Naive B cell (primary cell): ENCODE data around the gene PPP2R2C. TPM values are rescaled to one million over a fixed set of nuclear protein-coding genes. Genes with fewer than 3 reads are reported as not detected.
A peak's percentile ranks its signal among the peaks of the same experiment; 100 is the strongest.

Experiments
- ATAC-seq, 2 donors: fragments of 150-1000 bp; cut with Tn5 transposase; 2 replicates each; pipeline ENCODE4 v1.10.0; 2021; ENCODE audit warnings: low read depth in 2 of 2, mild to moderate bottlenecking in 2 of 2, moderate library complexity in 2 of 2
- DNase-seq: peaks from one replicate; pipeline ENCODE4 v3.0.0; 2022
- H3K27ac Mint-ChIP-seq, 6 donors: one replicate each; pipeline ENCODE4 v1.8.0; 2020 to 2022; ENCODE audit warnings: mild to moderate bottlenecking in 6 of 6, mixed read lengths in 6 of 6, moderate library complexity in 5 of 6, inconsistent platforms in 2 of 6
- H3K27me3 Mint-ChIP-seq, 3 donors: one replicate each; pipeline ENCODE4 v1.8.0; 2021 to 2022; ENCODE audit warnings: mixed read lengths in 3 of 3, mild to moderate bottlenecking in 1 of 3
- H3K36me3 Mint-ChIP-seq, 2 donors: one replicate each; pipeline ENCODE4 v1.8.0; 2020 to 2022; ENCODE audit warnings: mixed read lengths in 2 of 2, inconsistent platforms in 1 of 2, mild to moderate bottlenecking in 1 of 2
- H3K4me1 Mint-ChIP-seq, 3 donors: one replicate each; pipeline ENCODE4 v1.8.0; 2020 to 2022; ENCODE audit warnings: mixed read lengths in 3 of 3, inconsistent platforms in 1 of 3, mild to moderate bottlenecking in 1 of 3, moderate library complexity in 1 of 3
- H3K4me3 Mint-ChIP-seq, 8 donors: one replicate each; pipeline ENCODE4 v1.8.0; 2020 to 2022; ENCODE audit warnings: mild to moderate bottlenecking in 8 of 8, mixed read lengths in 8 of 8, moderate library complexity in 8 of 8, inconsistent platforms in 2 of 8
- H3K9me3 Mint-ChIP-seq, 7 donors: one replicate each; pipeline ENCODE4 v1.8.0; 2020 to 2022; ENCODE audit warnings: mixed read lengths in 7 of 7, mild to moderate bottlenecking in 5 of 7, inconsistent platforms in 2 of 7, moderate library complexity in 1 of 7
- polyA plus RNA-seq, 6 donors: library from polyadenylated mRNA; unstranded; fragments of 300-500 nt; fragmentation: Illumina TruSeq; gene quantifications; one replicate each; pipeline ENCODE4 v1.2.3, GENCODE V29; 2021; ENCODE audit warnings: low read depth in 6 of 6

PPP2R2C gene
- polyA plus RNA-seq, 6 donors from 2014 or later = not detected

GRCh38 chr4:6333301-6334202, 138.9 kb downstream of the PPP2R2C start:
- peaks cover 8 to 16% (median 12%) of the 10 kb centered on the region in 3 donors for H3K4me1 Mint-ChIP-seq
- ATAC-seq = no peak
- no peak for DNase-seq
- H3K36me3 Mint-ChIP-seq = peaks cover 0 to 3% of the 10 kb centered on the region in 2 donors
- H3K27ac Mint-ChIP-seq = peak overlapping the region in 1 of 6 donors; percentile 19
- H3K27me3 Mint-ChIP-seq = peaks cover 36 to 59% (median 53%) of the 10 kb centered on the region in 3 donors
- H3K4me3 Mint-ChIP-seq = no peak overlapping the region
- peaks cover 0 to 25% (median 4%) of the 10 kb centered on the region in 7 donors for H3K9me3 Mint-ChIP-seq

DNA sequence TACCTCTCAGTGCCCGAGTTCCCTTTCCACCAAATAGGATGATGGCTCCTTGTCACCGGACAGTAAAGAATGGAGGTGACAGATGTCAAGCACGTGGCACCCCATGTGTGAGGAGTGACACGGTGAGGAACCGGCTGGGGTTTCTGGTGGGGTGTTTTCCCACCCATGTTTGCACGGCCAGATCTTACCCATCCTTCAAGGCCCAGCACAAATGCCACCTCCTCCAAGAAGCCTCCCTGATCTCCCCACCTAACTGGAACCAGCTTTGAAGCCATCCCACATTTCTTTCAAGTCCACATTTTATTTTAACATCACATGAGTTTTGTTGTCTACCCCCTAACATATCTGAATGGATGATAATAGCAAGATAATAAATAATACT, 139.8 kb downstream of the PPP2R2C start:
- ATAC-seq = no peak
- Mint-ChIP-seq H3K9me3 (peaks cover 0 to 25% (median 4%) of the 10 kb centered on the region in 7 donors), H3K4me3 (no peak overlapping the region), H3K27me3 (peaks cover 32 to 59% (median 53%) of the 10 kb centered on the region in 3 donors), H3K27ac (no peak overlapping the region), H3K36me3 (no peaks in the 10 kb centered on the region), H3K4me1 (peaks cover 0 to 7% (median 4%) of the 10 kb centered on the region in 3 donors)
- DNase-seq = no peak

- H3K9me3 Mint-ChIP-seq = peaks cover 0 to 25% (median 4%) of the 10 kb centered on the region in 7 donors
- ATAC-seq (no peak), DNase-seq (no peak)
- peaks cover 32 to 56% (median 50%) of the 10 kb centered on the region in 3 donors for H3K27me3 Mint-ChIP-seq
- no peak overlapping the region for H3K27ac Mint-ChIP-seq
- no peak overlapping the region for H3K4me3 Mint-ChIP-seq
- H3K4me1 Mint-ChIP-seq = peaks cover 0 to 3% (median 2%) of the 10 kb centered on the region in 3 donors
- no peaks in the 10 kb centered on the region for H3K36me3 Mint-ChIP-seq
Measured at GRCh38 chr4:6332042-6332668, 140.3 kb downstream of the PPP2R2C start.

DNA sequence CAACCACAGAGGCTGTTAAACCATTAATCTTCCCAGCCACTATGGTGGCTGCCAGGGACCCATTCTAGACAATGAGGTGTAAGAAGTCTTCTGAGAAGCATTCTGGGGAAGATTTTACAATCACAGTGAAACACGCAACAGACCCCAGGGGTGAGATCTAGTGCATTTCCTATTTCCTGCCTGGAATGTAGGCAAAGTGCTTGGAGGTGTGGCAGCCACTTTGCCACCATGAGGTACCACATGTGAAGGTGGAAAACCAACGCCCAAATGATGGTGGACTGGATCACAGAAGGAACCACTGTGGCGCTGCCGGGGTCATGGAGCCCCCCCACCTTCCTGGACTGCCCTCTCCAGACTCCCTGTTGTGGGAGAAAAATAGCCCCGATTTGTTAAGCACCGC, 140.9 kb downstream of the PPP2R2C start:
- peaks cover 30 to 59% (median 47%) of the 10 kb centered on the region in 3 donors for H3K27me3 Mint-ChIP-seq
- H3K4me3 Mint-ChIP-seq = no peak overlapping the region
- H3K36me3 Mint-ChIP-seq = no peaks in the 10 kb centered on the region
- no peaks in the 10 kb centered on the region for H3K4me1 Mint-ChIP-seq
- no peak for ATAC-seq
- H3K9me3 Mint-ChIP-seq = peaks cover 0 to 25% (median 4%) of the 10 kb centered on the region in 7 donors
- H3K27ac Mint-ChIP-seq = peak overlapping the region in 1 of 6 donors; percentile 56
- no peak for DNase-seq

DNA sequence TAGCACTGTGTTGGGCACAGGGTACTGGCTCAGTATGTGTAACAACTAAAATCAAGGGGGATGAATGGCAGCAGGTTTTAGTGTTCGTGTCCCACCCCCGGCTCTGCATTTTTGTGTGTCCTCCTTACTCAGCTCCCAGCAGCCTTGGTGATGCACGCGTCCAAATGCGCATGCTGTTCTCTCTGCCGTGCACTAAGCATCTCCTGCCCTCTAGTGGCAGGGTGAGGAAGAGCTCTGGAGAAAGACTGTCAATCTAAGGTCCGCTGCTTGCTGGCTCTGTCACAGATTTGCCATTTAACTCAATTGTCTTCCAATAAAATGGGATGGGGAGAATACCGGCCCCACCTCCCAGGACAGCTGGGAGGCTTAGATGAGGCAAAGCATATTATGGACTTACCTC, 141.4 kb downstream of the PPP2R2C start:
- DNase-seq (peak; percentile 10), ATAC-seq (no peak)
- no peaks in the 10 kb centered on the region for H3K4me1 Mint-ChIP-seq
- H3K36me3 Mint-ChIP-seq = no peaks in the 10 kb centered on the region
- peaks cover 34 to 63% (median 49%) of the 10 kb centered on the region in 3 donors for H3K27me3 Mint-ChIP-seq
- H3K27ac Mint-ChIP-seq = peak overlapping the region in 2 of 6 donors; percentile 33 to 56
- peaks cover 0 to 27% (median 4%) of the 10 kb centered on the region in 7 donors for H3K9me3 Mint-ChIP-seq
- no peak overlapping the region for H3K4me3 Mint-ChIP-seq

DNA sequence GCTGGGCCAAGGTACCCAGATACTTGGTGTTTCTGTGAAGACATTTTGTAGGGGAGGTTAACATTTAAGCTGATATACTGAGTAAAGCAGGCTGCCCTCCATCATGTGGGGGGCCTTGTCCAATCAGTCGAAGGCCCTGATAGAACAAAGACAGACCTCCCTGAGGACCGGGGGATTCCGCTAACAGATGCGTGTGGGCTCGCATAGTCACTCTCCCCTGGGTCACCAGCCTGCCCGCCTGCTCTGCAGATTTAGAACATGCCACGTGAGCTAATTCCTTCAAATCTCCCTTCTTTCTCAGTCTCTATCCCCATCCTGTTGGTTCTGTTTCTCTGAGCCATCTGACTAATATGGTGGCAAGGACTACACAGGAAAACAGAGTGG, 142.0 kb downstream of the PPP2R2C start:
- H3K36me3 Mint-ChIP-seq = no peaks in the 10 kb centered on the region
- H3K4me3 Mint-ChIP-seq = no peak overlapping the region
- ATAC-seq (no peak), DNase-seq (no peak)
- H3K9me3 Mint-ChIP-seq = peaks cover 0 to 29% (median 4%) of the 10 kb centered on the region in 7 donors
- peak overlapping the region in 1 of 6 donors; percentile 61 for H3K27ac Mint-ChIP-seq
- H3K4me1 Mint-ChIP-seq = no peaks in the 10 kb centered on the region
- H3K27me3 Mint-ChIP-seq = peaks cover 36 to 63% (median 48%) of the 10 kb centered on the region in 3 donors

GRCh38 chr4:6329478-6330383, 142.7 kb downstream of the PPP2R2C start:
- no peaks in the 10 kb centered on the region for H3K36me3 Mint-ChIP-seq
- peaks cover 30 to 61% (median 45%) of the 10 kb centered on the region in 3 donors for H3K27me3 Mint-ChIP-seq
- peak overlapping the region in 2 of 6 donors; percentile 61 to 79 for H3K27ac Mint-ChIP-seq

DNA sequence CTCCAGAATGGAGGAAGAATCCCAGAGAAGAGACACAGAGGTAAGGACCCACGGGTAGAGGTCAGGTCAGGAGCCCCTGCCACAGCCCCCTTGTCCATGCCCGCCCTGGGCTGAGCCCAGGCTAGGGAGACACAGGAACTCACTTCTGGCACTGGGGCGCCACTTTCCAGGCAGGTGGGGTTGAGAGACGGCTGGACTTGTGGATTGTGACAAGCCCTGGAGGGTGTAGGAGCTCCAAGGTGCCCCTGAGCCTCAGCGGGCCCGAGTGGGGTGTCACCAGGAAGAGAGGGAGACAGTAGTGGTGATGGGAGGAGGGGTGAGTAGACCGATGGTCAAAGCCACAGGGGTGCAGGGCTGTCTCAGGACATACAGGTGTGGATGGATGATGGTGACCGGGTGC, 143.9 kb downstream of the PPP2R2C start:
- Mint-ChIP-seq H3K4me1 (peaks cover 0 to 6% (median 3%) of the 10 kb centered on the region in 3 donors), H3K27ac (no peak overlapping the region), H3K4me3 (peak overlapping the region in 1 of 8 donors; percentile 15), H3K27me3 (peaks cover 40 to 67% (median 47%) of the 10 kb centered on the region in 3 donors), H3K36me3 (no peaks in the 10 kb centered on the region), H3K9me3 (peaks cover 0 to 19% (median 4%) of the 10 kb centered on the region in 7 donors)
- DNase-seq (no peak), ATAC-seq (no peak)

More at GRCh38 chr4:6329478-6330383, 142.7 kb downstream of the PPP2R2C start:
- ATAC-seq = no peak
- peaks cover 0 to 27% (median 4%) of the 10 kb centered on the region in 7 donors for H3K9me3 Mint-ChIP-seq
- H3K4me1 Mint-ChIP-seq = peaks cover 0 to under 1% (median under 1%) of the 10 kb centered on the region in 3 donors
- H3K4me3 Mint-ChIP-seq = no peak overlapping the region
- no peak for DNase-seq

GRCh38 chr4:6327220-6327917, 145.0 kb downstream of the PPP2R2C start:
- ATAC-seq = peak; percentile 38 to 60
- Mint-ChIP-seq H3K36me3 (no peaks in the 10 kb centered on the region), H3K9me3 (peaks cover 0 to 19% (median 3%) of the 10 kb centered on the region in 7 donors), H3K27ac (peak overlapping the region in 1 of 6 donors; percentile 5), H3K4me1 (peaks cover 0 to 6% (median 3%) of the 10 kb centered on the region in 3 donors), H3K27me3 (peaks cover 40 to 68% (median 41%) of the 10 kb centered on the region in 3 donors), H3K4me3 (peak overlapping the region in 1 of 8 donors; percentile 60)
- peak; percentile 60 for DNase-seq

DNA sequence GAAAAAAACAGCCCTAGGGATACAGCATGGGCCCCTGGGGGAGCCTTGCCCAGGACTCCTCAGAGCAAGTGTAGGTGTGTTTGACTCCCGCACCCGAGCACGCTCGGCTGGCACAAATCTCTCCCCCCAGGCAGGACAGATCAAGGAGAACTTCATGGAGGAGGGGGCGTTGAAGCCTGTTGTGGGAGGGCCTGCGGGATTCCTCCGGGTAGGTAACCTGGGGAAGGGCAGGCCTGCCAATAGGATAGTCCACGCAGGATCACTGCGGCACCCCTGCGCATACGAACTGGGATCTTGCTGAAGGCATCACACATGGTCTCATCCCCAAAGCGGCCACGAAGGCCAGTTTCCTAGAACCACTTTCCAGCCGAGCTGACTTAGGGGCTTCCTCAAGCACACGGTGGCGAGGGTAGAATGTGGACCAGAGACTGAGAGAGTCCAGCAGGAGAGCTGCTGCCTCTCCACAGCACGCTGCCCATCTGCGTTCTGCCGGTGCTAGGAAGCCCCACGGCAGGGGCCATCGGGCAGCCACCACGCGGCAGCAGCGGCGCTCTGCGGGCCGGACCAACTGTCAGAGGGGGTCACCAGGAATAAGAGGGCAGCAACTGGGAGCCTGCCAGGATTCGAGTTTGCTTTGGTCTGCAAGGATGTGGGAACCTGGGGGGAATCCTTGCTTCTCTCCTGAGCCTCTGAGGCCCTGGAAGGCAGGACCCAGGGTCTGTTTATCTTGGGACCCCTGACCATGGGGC, 145.9 kb downstream of the PPP2R2C start:
- no peak overlapping the region for H3K27ac Mint-ChIP-seq

DNA sequence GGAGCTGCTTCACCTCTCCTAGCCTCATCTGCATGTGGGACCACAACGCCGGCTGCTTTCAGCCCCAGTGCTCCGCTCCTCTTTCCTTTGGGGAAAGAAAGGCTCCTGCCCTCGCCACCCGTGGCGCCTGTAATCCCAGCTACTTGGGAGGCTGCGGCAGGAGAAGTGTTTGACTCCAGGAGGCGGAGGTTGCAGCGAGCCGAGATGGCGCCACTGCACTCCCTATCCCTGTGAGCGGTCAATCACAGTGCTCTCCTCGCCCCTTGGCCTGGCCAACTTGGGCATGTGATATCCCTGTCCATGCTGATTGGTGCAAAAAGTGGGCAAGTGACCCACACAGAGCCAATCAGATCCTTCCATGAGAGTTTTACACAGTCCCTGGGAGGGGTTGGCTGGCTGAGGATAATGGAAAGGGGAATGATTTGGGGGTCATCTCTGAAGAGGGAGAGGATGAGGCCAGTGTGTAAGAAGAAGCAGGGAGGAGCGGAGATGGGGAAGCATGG, 146.6 kb downstream of the PPP2R2C start:
- H3K27ac Mint-ChIP-seq = no peak overlapping the region
- peaks cover 0 to 10% (median 0%) of the 10 kb centered on the region in 7 donors for H3K9me3 Mint-ChIP-seq
- DNase-seq (no peak), ATAC-seq (no peak)
- H3K36me3 Mint-ChIP-seq = no peaks in the 10 kb centered on the region
- peaks cover 44 to 76% (median 48%) of the 10 kb centered on the region in 3 donors for H3K27me3 Mint-ChIP-seq
- no peak overlapping the region for H3K4me3 Mint-ChIP-seq
- H3K4me1 Mint-ChIP-seq = peaks cover 0 to 6% (median 3%) of the 10 kb centered on the region in 3 donors

More for the DNA sequence above, 145.9 kb downstream of the PPP2R2C start:
- ATAC-seq = no peak
- peaks cover 0 to 6% (median 3%) of the 10 kb centered on the region in 3 donors for H3K4me1 Mint-ChIP-seq
- no peak overlapping the region for H3K4me3 Mint-ChIP-seq
- H3K27me3 Mint-ChIP-seq = peaks cover 46 to 77% (median 46%) of the 10 kb centered on the region in 3 donors
- peaks cover 0 to 13% (median 0%) of the 10 kb centered on the region in 7 donors for H3K9me3 Mint-ChIP-seq
- DNase-seq = no peak
- H3K36me3 Mint-ChIP-seq = no peaks in the 10 kb centered on the region
